GM19455 (cell line): ENCODE results near the gene PSMD12.
"Not testable (repeated sequence)": the region's sequence is repeated elsewhere in the genome, so short reads cannot be mapped to it uniquely, and the experiment has no call there.

Experiments used
- ATAC-seq: cut with Tn5 transposase; IDR thresholded peaks from one replicate; pipeline ENCODE4 v1.9.1; 2021; ENCODE audit not compliant: unreplicated experiment

The PSMD12 gene

GRCh38 chr17:67315865-67316264 is 50.5 kb downstream of the PSMD12 start:
- ATAC-seq, result no peak

- ATAC-seq, result no peak
These were observed 54.1 kb downstream of the PSMD12 start for GRCh38 chr17:67312265-67312664.

- no peak for ATAC-seq
These were observed 54.8 kb downstream of the PSMD12 start for GRCh38 chr17:67311575-67311974.

GRCh38 chr17:67310406-67310805 is 56.0 kb downstream of the PSMD12 start:
- ATAC-seq, result no peak

- not testable (repeated sequence) for ATAC-seq
These were observed 60.7 kb downstream of the PSMD12 start for GRCh38 chr17:67305446-67306235.

GRCh38 chr17:67297454-67297960 is 68.9 kb downstream of the PSMD12 start:
- no peak for ATAC-seq

GRCh38 chr17:67294451-67295199 is 71.8 kb downstream of the PSMD12 start:
- no peak for ATAC-seq

GRCh38 chr17:67293251-67294203 is 72.8 kb downstream of the PSMD12 start:
- ATAC-seq, result peak; percentile 88

- no peak for ATAC-seq
These were observed 75.6 kb downstream of the PSMD12 start for GRCh38 chr17:67290711-67291291.

- ATAC-seq, result no peak
These were observed 76.1 kb downstream of the PSMD12 start for GRCh38 chr17:67290244-67290643.

- ATAC-seq, result no peak
These were observed 77.0 kb downstream of the PSMD12 start for GRCh38 chr17:67289181-67289876.
